Naive B cell (primary cell): ENCODE results near the gene PPP2R5C. TPM values are rescaled to one million over a fixed set of nuclear protein-coding genes. Genes with fewer than 3 reads are reported as not detected.

ENCODE experiments used
- ATAC-seq, 2 donors: fragments of 150-1000 bp; cut with Tn5 transposase; 2 replicates each; pipeline ENCODE4 v1.10.0; 2021; ENCODE audit warnings: low read depth in 2 of 2, mild to moderate bottlenecking in 2 of 2, moderate library complexity in 2 of 2
- DNase-seq: peaks from one replicate; pipeline ENCODE4 v3.0.0; 2022
- H3K27ac Mint-ChIP-seq, 6 donors: one replicate each; pipeline ENCODE4 v1.8.0; 2020 to 2022; ENCODE audit warnings: mild to moderate bottlenecking in 6 of 6, mixed read lengths in 6 of 6, moderate library complexity in 5 of 6, inconsistent platforms in 2 of 6
- H3K27me3 Mint-ChIP-seq, 3 donors: one replicate each; pipeline ENCODE4 v1.8.0; 2021 to 2022; ENCODE audit warnings: mixed read lengths in 3 of 3, mild to moderate bottlenecking in 1 of 3
- H3K36me3 Mint-ChIP-seq, 2 donors: one replicate each; pipeline ENCODE4 v1.8.0; 2020 to 2022; ENCODE audit warnings: mixed read lengths in 2 of 2, inconsistent platforms in 1 of 2, mild to moderate bottlenecking in 1 of 2
- H3K4me1 Mint-ChIP-seq, 3 donors: one replicate each; pipeline ENCODE4 v1.8.0; 2020 to 2022; ENCODE audit warnings: mixed read lengths in 3 of 3, inconsistent platforms in 1 of 3, mild to moderate bottlenecking in 1 of 3, moderate library complexity in 1 of 3
- H3K4me3 Mint-ChIP-seq, 8 donors: one replicate each; pipeline ENCODE4 v1.8.0; 2020 to 2022; ENCODE audit warnings: mild to moderate bottlenecking in 8 of 8, mixed read lengths in 8 of 8, moderate library complexity in 8 of 8, inconsistent platforms in 2 of 8
- H3K9me3 Mint-ChIP-seq, 7 donors: one replicate each; pipeline ENCODE4 v1.8.0; 2020 to 2022; ENCODE audit warnings: mixed read lengths in 7 of 7, mild to moderate bottlenecking in 5 of 7, inconsistent platforms in 2 of 7, moderate library complexity in 1 of 7
- polyA plus RNA-seq, 6 donors: library from polyadenylated mRNA; unstranded; fragments of 300-500 nt; fragmentation: Illumina TruSeq; gene quantifications; one replicate each; pipeline ENCODE4 v1.2.3, GENCODE V29; 2021; ENCODE audit warnings: low read depth in 6 of 6

The PPP2R5C gene
- polyA plus RNA-seq, 6 donors from 2014 or later: 64.5 to 117 (median 92.9) TPM

GRCh38 chr14:101849640-101850039 is 88.1 kb downstream of the PPP2R5C start:
- Mint-ChIP-seq H3K27me3 (no peaks in the 10 kb centered on the region), H3K9me3 (no peaks in the 10 kb centered on the region), H3K4me1 (peaks cover 69 to 93% (median 74%) of the 10 kb centered on the region in 3 donors), H3K4me3 (peak overlapping the region in 6 of 8 donors; percentile 30 to 86 (median 56)), H3K27ac (peak overlapping the region; percentile 54 to 98 (median 94)), H3K36me3 (no peaks in the 10 kb centered on the region)
- peak in 1 of 2 donors; percentile 22 for ATAC-seq
- no peak for DNase-seq

DNA sequence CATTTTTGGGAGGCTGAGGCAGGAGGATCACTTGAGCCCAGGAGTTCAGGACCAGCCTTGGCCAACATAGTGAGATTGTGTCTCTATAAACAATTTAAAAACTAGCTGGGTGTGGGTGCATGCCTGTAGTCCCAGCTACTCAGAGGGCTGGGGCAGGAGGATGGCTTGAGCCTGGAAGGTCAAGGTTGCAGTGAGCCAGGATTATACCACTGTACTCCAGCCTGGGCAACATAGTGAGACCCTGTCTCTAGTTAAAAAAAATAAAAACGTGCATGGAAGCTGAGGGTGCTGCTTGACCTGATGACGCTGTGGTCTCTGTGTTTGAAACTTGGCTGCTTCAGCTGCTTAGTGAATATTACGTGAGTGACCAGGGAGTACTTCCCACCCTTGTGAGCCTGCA is 89.7 kb downstream of the PPP2R5C start:
- no peak for ATAC-seq
- Mint-ChIP-seq H3K27me3 (no peaks in the 10 kb centered on the region), H3K9me3 (no peaks in the 10 kb centered on the region), H3K4me3 (peak overlapping the region in 4 of 8 donors; percentile 7 to 52 (median 34)), H3K27ac (peak overlapping the region; percentile 90 to 98 (median 95)), H3K4me1 (peaks cover 68 to 87% (median 74%) of the 10 kb centered on the region in 3 donors), H3K36me3 (no peaks in the 10 kb centered on the region)
- DNase-seq: no peak

DNA sequence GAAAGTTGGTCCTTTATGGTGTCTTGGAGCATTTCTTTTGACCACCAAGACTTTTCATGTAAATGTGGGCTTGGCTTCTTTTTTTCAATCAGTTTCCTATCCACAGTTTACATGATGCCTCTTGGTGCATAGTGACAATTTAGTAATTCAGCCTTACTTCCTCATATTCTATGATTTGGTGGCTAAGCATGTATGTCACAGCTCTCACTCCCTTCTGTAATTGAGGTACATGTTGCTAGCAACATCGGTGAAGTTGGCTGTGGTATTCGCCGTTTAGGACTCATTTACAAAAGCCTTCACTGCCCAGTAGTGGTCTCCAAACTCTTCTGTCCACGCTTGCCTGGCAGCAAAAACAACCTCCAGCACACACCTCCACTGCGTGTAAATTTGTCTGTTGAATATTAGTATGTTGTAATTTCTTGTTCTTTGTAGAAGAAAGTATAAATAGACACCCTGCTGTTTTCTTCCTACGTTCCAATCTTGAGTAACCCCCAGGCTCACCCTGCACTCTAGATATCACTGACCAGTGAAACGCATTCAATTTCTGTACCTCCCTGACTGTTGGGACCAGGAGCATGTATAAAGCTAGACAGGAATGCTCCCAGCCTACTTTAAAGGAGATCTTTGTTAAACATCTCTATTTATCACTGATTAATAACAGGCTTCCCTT is 90.4 kb downstream of the PPP2R5C start:
- Mint-ChIP-seq H3K27me3 (no peaks in the 10 kb centered on the region), H3K4me3 (peak overlapping the region in 6 of 8 donors; percentile 7 to 60 (median 28)), H3K36me3 (peaks cover 0 to 5% of the 10 kb centered on the region in 2 donors), H3K4me1 (peaks cover 63 to 81% (median 67%) of the 10 kb centered on the region in 3 donors), H3K27ac (peak overlapping the region; percentile 90 to 98 (median 95)), H3K9me3 (no peaks in the 10 kb centered on the region)
- DNase-seq: peak; percentile 45
- ATAC-seq: peak; percentile 83 to 90

DNA sequence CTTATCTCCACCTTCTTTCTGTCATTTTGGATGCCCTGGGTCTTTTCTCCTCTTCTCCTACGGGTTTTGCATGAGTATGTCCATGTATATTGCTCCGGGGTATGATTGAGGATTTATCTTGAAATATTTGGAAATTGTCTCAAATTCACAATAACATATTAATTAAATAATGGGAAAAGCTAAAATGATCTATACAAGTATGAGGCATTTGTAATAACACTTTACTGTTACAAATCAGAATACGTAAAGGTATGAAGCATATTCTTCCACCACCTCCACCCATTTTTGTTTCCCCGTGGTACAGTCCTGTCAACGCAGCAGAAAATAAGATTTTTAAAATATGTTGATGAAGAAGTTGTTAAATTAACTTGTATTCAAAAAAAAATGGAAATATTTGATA is 91.3 kb downstream of the PPP2R5C start:
- Mint-ChIP-seq H3K27me3 (no peaks in the 10 kb centered on the region), H3K36me3 (peaks cover 0 to 5% of the 10 kb centered on the region in 2 donors), H3K4me1 (peaks cover 58 to 76% (median 67%) of the 10 kb centered on the region in 3 donors), H3K27ac (peak overlapping the region in 4 of 6 donors; percentile 36 to 95 (median 72)), H3K4me3 (no peak overlapping the region), H3K9me3 (no peaks in the 10 kb centered on the region)
- DNase-seq (no peak), ATAC-seq (no peak)

- Mint-ChIP-seq H3K4me3 (peak overlapping the region in 1 of 8 donors; percentile 3), H3K27me3 (no peaks in the 10 kb centered on the region), H3K27ac (peak overlapping the region in 4 of 6 donors; percentile 69 to 83 (median 82)), H3K36me3 (peaks cover 0 to 5% of the 10 kb centered on the region in 2 donors), H3K9me3 (no peaks in the 10 kb centered on the region), H3K4me1 (peaks cover 55 to 70% (median 64%) of the 10 kb centered on the region in 3 donors)
- ATAC-seq: no peak
- DNase-seq: no peak
Measured at GRCh38 chr14:101853455-101854018, 92.0 kb downstream of the PPP2R5C start.

DNA sequence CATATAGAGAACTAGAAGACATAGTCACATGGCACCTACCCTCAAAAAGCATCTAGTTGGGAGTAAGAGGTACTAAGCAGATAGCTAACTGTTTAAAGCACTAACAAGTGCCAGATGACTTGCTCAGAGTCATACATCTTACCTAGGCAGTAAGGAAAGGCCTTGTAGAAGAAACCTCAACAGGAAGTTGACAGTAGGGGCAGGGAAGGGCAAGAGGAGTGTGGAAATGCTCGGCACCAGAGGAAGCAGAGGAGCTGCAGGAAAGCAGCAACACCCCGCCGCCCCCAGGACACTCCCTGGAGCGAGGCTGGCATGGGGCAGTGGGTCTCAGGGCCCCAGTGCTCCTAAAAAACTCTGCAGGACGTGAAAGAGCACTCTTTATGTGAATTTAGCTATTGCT is 92.9 kb downstream of the PPP2R5C start:
- peak overlapping the region in 1 of 8 donors; percentile 54 for H3K4me3 Mint-ChIP-seq

DNA sequence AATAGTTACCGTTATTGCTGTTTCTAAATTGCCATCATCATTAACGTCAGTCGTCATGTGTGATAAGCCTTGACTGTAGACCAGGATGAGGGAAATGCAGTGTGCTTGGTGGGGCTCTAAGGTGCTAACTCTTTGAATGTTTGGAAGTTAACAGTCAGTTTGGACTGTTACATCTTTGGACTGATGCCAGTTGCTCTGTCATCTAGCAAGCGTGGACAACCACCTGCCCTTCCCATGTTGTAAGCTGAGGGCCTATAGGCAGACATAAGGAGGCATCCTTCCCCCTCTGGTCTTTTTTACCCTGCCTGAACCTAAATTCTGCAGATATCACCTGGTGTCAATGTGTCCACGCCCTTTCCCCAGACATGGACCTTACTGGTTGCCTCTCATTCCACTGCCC is 94.4 kb downstream of the PPP2R5C start:
- DNase-seq: no peak
- H3K4me1 Mint-ChIP-seq: peaks cover 41 to 58% (median 52%) of the 10 kb centered on the region in 3 donors
- H3K36me3 Mint-ChIP-seq: peaks cover 9 to 13% of the 10 kb centered on the region in 2 donors
- H3K27ac Mint-ChIP-seq: peak overlapping the region in 4 of 6 donors; percentile 35 to 83 (median 62)
- H3K27me3 Mint-ChIP-seq: no peaks in the 10 kb centered on the region
- H3K9me3 Mint-ChIP-seq: no peaks in the 10 kb centered on the region
- H3K4me3 Mint-ChIP-seq: peak overlapping the region in 1 of 8 donors; percentile 35
- ATAC-seq: no peak

More for the DNA sequence above, 92.9 kb downstream of the PPP2R5C start:
- Mint-ChIP-seq H3K9me3 (no peaks in the 10 kb centered on the region), H3K27me3 (no peaks in the 10 kb centered on the region), H3K27ac (peak overlapping the region; percentile 61 to 92 (median 82)), H3K4me1 (peaks cover 52 to 68% (median 64%) of the 10 kb centered on the region in 3 donors), H3K36me3 (peaks cover 8 to 13% of the 10 kb centered on the region in 2 donors)
- no peak for DNase-seq
- ATAC-seq: no peak

GRCh38 chr14:101856536-101856935 is 95.0 kb downstream of the PPP2R5C start:
- Mint-ChIP-seq H3K9me3 (no peaks in the 10 kb centered on the region), H3K27ac (peak overlapping the region in 4 of 6 donors; percentile 30 to 83 (median 58)), H3K4me1 (peaks cover 39 to 52% (median 46%) of the 10 kb centered on the region in 3 donors), H3K36me3 (peaks cover 9 to 13% of the 10 kb centered on the region in 2 donors), H3K27me3 (no peaks in the 10 kb centered on the region), H3K4me3 (no peak overlapping the region)
- ATAC-seq (no peak), DNase-seq (no peak)

- H3K4me3 Mint-ChIP-seq: peak overlapping the region in 1 of 8 donors; percentile 15
- H3K4me1 Mint-ChIP-seq: peaks cover 34 to 45% (median 42%) of the 10 kb centered on the region in 3 donors
- H3K36me3 Mint-ChIP-seq: peaks cover 9 to 13% of the 10 kb centered on the region in 2 donors
- DNase-seq: no peak
- H3K9me3 Mint-ChIP-seq: no peaks in the 10 kb centered on the region
- no peaks in the 10 kb centered on the region for H3K27me3 Mint-ChIP-seq
- ATAC-seq: no peak
- peak overlapping the region in 4 of 6 donors; percentile 4 to 33 (median 15) for H3K27ac Mint-ChIP-seq
Measured at GRCh38 chr14:101857226-101857625, 95.7 kb downstream of the PPP2R5C start.

DNA sequence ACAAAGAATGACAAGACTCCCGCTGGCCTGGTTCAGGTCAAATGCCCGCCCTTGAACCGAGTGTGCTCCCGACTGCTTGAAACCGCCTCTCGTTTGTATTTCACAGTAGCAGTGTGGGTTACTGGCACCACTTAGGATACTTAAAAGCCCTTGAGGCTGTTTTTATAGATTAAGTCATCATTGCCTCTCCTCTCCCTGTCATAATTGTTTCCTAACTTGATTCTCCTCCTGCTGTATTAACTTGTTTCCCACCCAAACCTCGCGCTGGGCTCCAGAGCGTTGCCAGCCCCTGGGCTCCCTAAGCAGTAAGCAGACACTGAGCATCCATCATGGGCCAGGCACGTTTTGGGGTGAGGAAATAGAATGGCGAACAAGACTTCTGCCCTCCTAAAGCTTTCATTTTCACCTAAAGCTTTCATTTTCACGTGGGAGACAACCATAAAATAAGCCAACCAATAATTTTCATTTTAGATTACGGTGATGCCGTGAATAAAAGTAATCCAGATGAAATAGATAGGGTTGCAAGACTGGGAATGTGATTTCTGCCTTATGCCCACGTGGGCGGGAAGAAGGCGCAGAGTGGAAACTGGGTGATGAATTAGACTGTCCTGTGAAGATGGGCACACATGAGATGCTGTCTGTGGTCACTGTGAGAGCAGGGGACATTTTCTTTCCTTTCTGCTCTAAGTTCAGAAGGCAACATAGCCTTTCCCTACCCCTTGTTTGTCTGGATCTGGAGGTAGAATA is 97.5 kb downstream of the PPP2R5C start:
- DNase-seq (no peak), ATAC-seq (no peak)
- Mint-ChIP-seq H3K4me3 (no peak overlapping the region), H3K9me3 (no peaks in the 10 kb centered on the region), H3K27me3 (no peaks in the 10 kb centered on the region), H3K4me1 (peaks cover 24 to 37% (median 33%) of the 10 kb centered on the region in 3 donors), H3K36me3 (peaks cover 9 to 13% of the 10 kb centered on the region in 2 donors), H3K27ac (peak overlapping the region in 5 of 6 donors; percentile 74 to 94 (median 89))

DNA sequence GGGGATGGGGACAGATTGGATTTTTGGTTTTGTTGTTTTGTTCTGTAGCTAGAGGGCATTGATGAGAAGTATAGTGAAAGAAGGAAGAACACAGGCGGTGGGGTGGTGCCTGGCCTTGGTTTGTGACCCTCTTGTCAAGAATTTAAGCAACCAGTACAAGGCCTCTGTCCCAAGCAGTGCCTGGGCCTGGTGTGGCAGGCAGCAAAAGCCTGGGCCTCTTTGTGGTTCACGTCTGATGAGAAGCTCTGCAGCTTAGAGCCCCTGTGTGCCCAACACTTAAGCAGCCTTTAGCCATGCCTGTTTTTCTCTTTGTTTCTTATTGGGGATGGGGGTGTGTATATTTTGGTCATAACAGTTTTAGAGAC is 98.0 kb downstream of the PPP2R5C start:
- Mint-ChIP-seq H3K4me3 (no peak overlapping the region), H3K27ac (peak overlapping the region in 3 of 6 donors; percentile 17 to 79 (median 26)), H3K4me1 (peaks cover 18 to 37% (median 29%) of the 10 kb centered on the region in 3 donors), H3K9me3 (no peaks in the 10 kb centered on the region), H3K27me3 (no peaks in the 10 kb centered on the region), H3K36me3 (peaks cover 13 to 14% of the 10 kb centered on the region in 2 donors)
- DNase-seq: no peak
- no peak for ATAC-seq

DNA sequence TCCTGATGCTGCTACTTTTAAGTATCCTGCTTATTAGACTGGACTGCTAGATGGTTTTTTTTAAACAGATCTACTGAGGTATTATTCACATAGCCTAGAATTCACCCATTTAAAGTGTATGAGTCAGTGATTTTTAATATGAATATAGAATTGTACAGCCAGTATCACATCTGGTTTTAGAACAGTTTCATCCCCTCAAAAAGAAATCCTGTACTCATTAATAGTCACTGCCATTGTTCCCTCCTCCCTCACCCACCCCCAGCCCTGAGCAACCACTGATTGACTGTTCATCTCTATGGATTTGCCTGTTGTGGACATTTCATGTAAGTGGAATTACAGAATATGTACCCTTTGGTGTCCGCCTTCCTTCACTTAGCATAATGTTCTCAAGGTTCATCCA is 98.4 kb downstream of the PPP2R5C start:
- no peaks in the 10 kb centered on the region for H3K9me3 Mint-ChIP-seq
- no peak overlapping the region for H3K4me3 Mint-ChIP-seq
- DNase-seq: no peak
- H3K27ac Mint-ChIP-seq: peak overlapping the region in 3 of 6 donors; percentile 35 to 79 (median 38)
- no peaks in the 10 kb centered on the region for H3K27me3 Mint-ChIP-seq
- ATAC-seq: no peak
- peaks cover 13 to 17% of the 10 kb centered on the region in 2 donors for H3K36me3 Mint-ChIP-seq
- peaks cover 21 to 36% (median 30%) of the 10 kb centered on the region in 3 donors for H3K4me1 Mint-ChIP-seq

DNA sequence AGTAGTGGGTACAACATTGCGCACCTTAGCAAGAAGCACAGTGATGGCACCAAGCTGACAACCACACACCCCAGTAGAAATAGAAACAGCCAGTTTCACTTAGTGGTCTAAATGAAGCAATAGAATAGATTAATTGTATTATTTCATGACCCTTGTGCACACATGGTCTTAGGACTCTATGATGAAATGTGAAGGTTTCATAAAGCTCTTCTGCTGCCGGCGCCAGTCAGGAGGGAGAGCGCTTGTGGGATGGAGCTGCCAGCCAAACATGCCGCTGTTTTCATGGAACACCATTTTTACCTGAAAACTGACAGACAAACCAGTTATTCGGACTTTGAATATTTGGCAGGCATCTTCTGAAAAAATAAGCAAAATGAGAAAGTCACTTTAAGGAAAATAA is 100.0 kb downstream of the PPP2R5C start:
- Mint-ChIP-seq H3K27me3 (no peaks in the 10 kb centered on the region), H3K4me3 (no peak overlapping the region), H3K27ac (no peak overlapping the region), H3K4me1 (peaks cover 18 to 31% (median 31%) of the 10 kb centered on the region in 3 donors), H3K9me3 (no peaks in the 10 kb centered on the region), H3K36me3 (peaks cover 12 to 17% of the 10 kb centered on the region in 2 donors)
- DNase-seq: no peak
- no peak for ATAC-seq
